OCI-LY7 (cell line): ENCODE measurements around the gene NEAT1. TPM values are rescaled to one million over a fixed set of nuclear protein-coding genes. Genes with fewer than 3 reads are reported as not detected.

Experiments
- BruUV-seq: library from RNA; stranded (reverse); fragments of 400-500 nt; replicated peaks from 2 replicates; lab custom pipeline; 2021; lab: Mats Ljungman, UMichigan
- CTCF ChIA-PET: fragments of 300-600 bp; sonication (Branson Sonifier 250); formaldehyde crosslinking; loops from one replicate; lab custom pipeline; 2022; ENCODE audit warnings: antibody characterized with exemption; ENCODE audit not compliant: unreplicated experiment; lab: Charles Lee
- POLR2A ChIA-PET: fragments of 300-600 bp; sonication (Branson Sonifier 250); formaldehyde crosslinking; loops from one replicate; lab custom pipeline; 2022; ENCODE audit warnings: antibody characterized with exemption; lab: Charles Lee
- DNase-seq: peaks from one replicate; pipeline ENCODE4 v3.0.0-alpha.2; 2015; ENCODE audit warnings: low spot score
- H2AFZ ChIP-seq: fragments of 200-600 bp; sonication (generic), shearing (Covaris generic); 2 replicates; pipeline ENCODE4 v1.6.1; 2014; ENCODE audit warnings: mild to moderate bottlenecking, antibody characterized with exemption, low read length, moderate library complexity
- H3K27ac ChIP-seq: fragments of 200-600 bp; sonication (generic); 2 replicates; pipeline ENCODE4 v1.5.1; 2014; ENCODE audit warnings: mixed run types, low read depth, mild to moderate bottlenecking, moderate library complexity, low read length, inconsistent platforms; ENCODE audit not compliant: poor library complexity, severe bottlenecking
- H3K36me3 ChIP-seq: fragments of 200-600 bp; sonication (generic); 2 replicates; pipeline ENCODE4 v1.6.1; 2014; ENCODE audit warnings: mild to moderate bottlenecking, antibody characterized with exemption, low read length, moderate library complexity, mixed read lengths; ENCODE audit not compliant: insufficient read depth
- H3K4me1 ChIP-seq: fragments of 200-600 bp; sonication (generic); 2 replicates; pipeline ENCODE4 v1.5.1; 2014; ENCODE audit warnings: mild to moderate bottlenecking, low read length; ENCODE audit not compliant: insufficient read depth, poor library complexity, severe bottlenecking
- H3K4me2 ChIP-seq: fragments of 200-600 bp; sonication (generic); 2 replicates; pipeline ENCODE4 v1.6.1; 2014; ENCODE audit warnings: mild to moderate bottlenecking, low read length
- H3K4me3 ChIP-seq: fragments of 200-600 bp; sonication (generic); 2 replicates; pipeline ENCODE4 v1.5.1; 2014; ENCODE audit warnings: mild to moderate bottlenecking, low read depth, low read length; ENCODE audit not compliant: poor library complexity, severe bottlenecking
- H3K79me2 ChIP-seq: fragments of 200-600 bp; sonication (generic); 2 replicates; pipeline ENCODE4 v1.6.1; 2016; ENCODE audit warnings: low read depth, mild to moderate bottlenecking, low read length, moderate library complexity, mixed read lengths; ENCODE audit not compliant: insufficient read depth
- H3K9me2 ChIP-seq: fragments of 200-600 bp; sonication (generic); 2 replicates; pipeline ENCODE4 v1.6.1; 2016; ENCODE audit warnings: mild to moderate bottlenecking, low read length, mixed read lengths; ENCODE audit not compliant: insufficient read depth
- H3K9me3 ChIP-seq: fragments of 200-600 bp; sonication (generic); 2 replicates; pipeline ENCODE4 v1.6.1; 2014; ENCODE audit warnings: mild to moderate bottlenecking, mixed run types, low read length, mixed read lengths
- H4K20me1 ChIP-seq: fragments of 200-600 bp; sonication (generic); 2 replicates; pipeline ENCODE4 v1.6.1; 2014; ENCODE audit warnings: mild to moderate bottlenecking, antibody characterized with exemption, low read length, moderate library complexity, mixed read lengths; ENCODE audit not compliant: insufficient read depth
- CTCF ChIP-seq: fragments of 200-600 bp; sonication (generic); conservative IDR thresholded peaks from 2 replicates; pipeline ENCODE4 v1.5.1; 2014; ENCODE audit warnings: mild to moderate bottlenecking, antibody characterized with exemption, low read length, moderate library complexity, mixed read lengths
- EZH2phosphoT487 ChIP-seq: fragments of 200-600 bp; sonication (generic); IDR thresholded peaks from 2 replicates; pipeline ENCODE4 v1.6.1; 2018; ENCODE audit warnings: low read depth, borderline replicate concordance, mild to moderate bottlenecking, mixed run types, antibody characterized with exemption, low read length, moderate library complexity, mixed read lengths
- intact Hi-C: fragments of 100-400 bp; cut with micrococcal nuclease; formaldehyde crosslinking; loops from one replicate; pipeline ENCODE4 v1.10.0; 2022; ENCODE audit not compliant: unreplicated experiment
- total RNA-seq, 2 experiments: library from RNA; depleted of rRNA in 1 of 2; stranded (reverse); fragments of >200 nt in 1 of 2; shearing (Covaris generic) in 1 of 2; gene quantifications; 2 replicates each; pipeline ENCODE4 v1.2.3, GENCODE V29; 2014 to 2022

NEAT1 gene
- total RNA-seq, 2 experiments from 2014 or later: 30.1 to 440 TPM

GRCh38 chr11:65432686-65433582 is 10.3 kb downstream of the NEAT1 start:
- peak overlapping the region; percentile 97 for H3K27ac ChIP-seq
- no peak overlapping the region for H3K4me3 ChIP-seq
- H2AFZ ChIP-seq: no peak overlapping the region
- TF ChIP-seq EZH2phosphoT487 (no peak), CTCF (peak; percentile 84)
- peaks cover 89% of the 10 kb centered on the region for H3K4me1 ChIP-seq
- H3K36me3 ChIP-seq: peaks cover 20% of the 10 kb centered on the region
- peaks cover 67% of the 10 kb centered on the region for H3K79me2 ChIP-seq
- peak overlapping the region; percentile 91 for H3K4me2 ChIP-seq
- ChIA-PET POLR2A (interaction anchor here (0.6 to 1.5 kb wide), 12 partner anchors 9 to 681 kb away, joined by 3 to 10 read pairs (median 4); partner anchors contain the start of genes MALAT1 and NEAT1), CTCF (interaction anchor here (0.6 kb wide), 1 partner anchor 17 kb away, joined by 3 read pairs; no protein-coding TSS in a partner anchor)
- no TSS peak for BruUV-seq
- no peaks in the 10 kb centered on the region for H3K9me2 ChIP-seq
- intact Hi-C loops: loop anchor here (1.0 kb wide), 2 partner anchors 17 to 67 kb away; no protein-coding TSS in a partner anchor
- no peaks in the 10 kb centered on the region for H4K20me1 ChIP-seq
- no peaks in the 10 kb centered on the region for H3K9me3 ChIP-seq
- DNase-seq: peak; percentile 72

DNA sequence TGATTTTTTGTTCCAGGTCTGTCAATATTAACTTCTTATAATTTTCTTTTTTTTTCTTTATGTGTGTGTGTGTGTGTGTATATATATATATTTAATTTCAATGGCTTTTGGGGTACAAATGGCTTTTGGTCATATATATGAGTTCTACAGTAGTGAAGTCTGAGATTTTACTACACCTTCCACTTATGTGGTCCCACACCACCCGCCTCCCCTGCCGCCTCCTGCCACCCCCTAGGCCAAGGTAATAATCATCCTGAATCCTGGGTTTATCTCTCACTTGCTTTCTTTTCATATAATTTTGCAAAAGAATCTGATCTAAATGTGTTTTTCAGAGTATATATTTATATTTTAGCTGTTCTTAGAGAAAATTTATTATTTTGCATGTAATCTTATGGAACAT is 11.1 kb downstream of the NEAT1 start:
- Histone ChIP-seq H3K9me2 (no peaks in the 10 kb centered on the region), H4K20me1 (no peaks in the 10 kb centered on the region), H3K36me3 (peaks cover 26% of the 10 kb centered on the region), H3K27ac (peak overlapping the region; percentile 97), H3K79me2 (peaks cover 64% of the 10 kb centered on the region), H3K4me3 (peak overlapping the region; percentile 44), H2AFZ (no peak overlapping the region), H3K4me1 (peaks cover 85% of the 10 kb centered on the region), H3K9me3 (no peaks in the 10 kb centered on the region), H3K4me2 (peak overlapping the region; percentile 91)
- ChIA-PET CTCF (interaction anchor here (1.0 to 1.2 kb wide), 2 partner anchors 74 to 75 kb away, joined by 3 read pairs; no protein-coding TSS in a partner anchor), POLR2A (interaction anchor here (0.7 to 1.5 kb wide), 4 partner anchors 14 to 65 kb away, joined by 3 to 10 read pairs (median 4); partner anchors contain the start of gene MALAT1)
- BruUV-seq: no TSS peak
- intact Hi-C loops: loop anchor here (1.0 kb wide), 2 partner anchors 17 to 67 kb away; no protein-coding TSS in a partner anchor
- no peak for DNase-seq
- TF ChIP-seq CTCF: no peak
